Measurements from ENCODE around the gene FXYD5. TPM values are rescaled to one million over a fixed set of nuclear protein-coding genes. Genes with fewer than 3 reads are reported as not detected.

Gene FXYD5
- total and polyA plus RNA-seq, 10 of the 15 experiments (the other 5 are each of a cell fraction or from before 2014, with no cell fraction given): 30.0 to 159 (median 93.9) TPM

DNA sequence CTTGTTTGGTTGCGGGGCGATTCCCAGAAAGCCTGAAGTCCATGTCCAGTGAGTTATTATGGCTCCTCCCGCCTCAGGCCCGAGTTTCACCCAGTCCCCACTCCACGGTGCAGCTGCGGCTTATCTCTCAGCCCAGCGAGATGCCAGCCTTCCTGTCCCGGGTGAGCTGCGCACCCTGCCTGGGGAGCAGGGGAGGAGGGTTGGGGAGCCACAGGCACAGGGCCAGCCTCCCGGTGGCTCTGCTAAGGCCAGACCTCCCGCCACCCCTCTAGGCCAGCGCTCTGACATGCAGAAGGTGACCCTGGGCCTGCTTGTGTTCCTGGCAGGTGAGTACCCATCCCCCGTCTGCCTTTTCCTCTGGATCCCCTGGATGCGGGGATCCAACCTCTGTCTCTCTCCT lies 35.4 kb upstream of the FXYD5 start (continued):
- TF ChIP-seq, protein P1, sequence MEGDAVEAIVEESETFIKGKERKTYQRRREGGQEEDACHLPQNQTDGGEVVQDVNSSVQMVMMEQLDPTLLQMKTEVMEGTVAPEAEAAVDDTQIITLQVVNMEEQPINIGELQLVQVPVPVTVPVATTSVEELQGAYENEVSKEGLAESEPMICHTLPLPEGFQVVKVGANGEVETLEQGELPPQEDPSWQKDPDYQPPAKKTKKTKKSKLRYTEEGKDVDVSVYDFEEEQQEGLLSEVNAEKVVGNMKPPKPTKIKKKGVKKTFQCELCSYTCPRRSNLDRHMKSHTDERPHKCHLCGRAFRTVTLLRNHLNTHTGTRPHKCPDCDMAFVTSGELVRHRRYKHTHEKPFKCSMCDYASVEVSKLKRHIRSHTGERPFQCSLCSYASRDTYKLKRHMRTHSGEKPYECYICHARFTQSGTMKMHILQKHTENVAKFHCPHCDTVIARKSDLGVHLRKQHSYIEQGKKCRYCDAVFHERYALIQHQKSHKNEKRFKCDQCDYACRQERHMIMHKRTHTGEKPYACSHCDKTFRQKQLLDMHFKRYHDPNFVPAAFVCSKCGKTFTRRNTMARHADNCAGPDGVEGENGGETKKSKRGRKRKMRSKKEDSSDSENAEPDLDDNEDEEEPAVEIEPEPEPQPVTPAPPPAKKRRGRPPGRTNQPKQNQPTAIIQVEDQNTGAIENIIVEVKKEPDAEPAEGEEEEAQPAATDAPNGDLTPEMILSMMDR (IDR thresholded peaks at IDR 0.05 in 2 of 3, conservative IDR thresholded peaks at IDR 0.05 in 1 of 3; ENCODE audit: control insufficient read depth in 2 of 3, extremely low read depth in 1 of 3, insufficient read depth in 1 of 3, low read depth in 3 of 3, low read length in 3 of 3): no peak
- TF ChIP-seq CREM (IDR thresholded peaks at IDR 0.05; ENCODE audit: low read depth) (no peak), RAD51 (IDR thresholded peaks at IDR 0.05) (no peak), POU2F2 (IDR thresholded peaks at IDR 0.05; ENCODE audit: borderline replicate concordance, low read depth, low read length) (no peak), STAT1 (conservative IDR thresholded peaks at IDR 0.05) (no peak), JUNB (IDR thresholded peaks at IDR 0.05) (no peak), TCF7 (IDR thresholded peaks at IDR 0.05; ENCODE audit: borderline replicate concordance) (no peak)
- TF ChIP-seq, protein P2, sequence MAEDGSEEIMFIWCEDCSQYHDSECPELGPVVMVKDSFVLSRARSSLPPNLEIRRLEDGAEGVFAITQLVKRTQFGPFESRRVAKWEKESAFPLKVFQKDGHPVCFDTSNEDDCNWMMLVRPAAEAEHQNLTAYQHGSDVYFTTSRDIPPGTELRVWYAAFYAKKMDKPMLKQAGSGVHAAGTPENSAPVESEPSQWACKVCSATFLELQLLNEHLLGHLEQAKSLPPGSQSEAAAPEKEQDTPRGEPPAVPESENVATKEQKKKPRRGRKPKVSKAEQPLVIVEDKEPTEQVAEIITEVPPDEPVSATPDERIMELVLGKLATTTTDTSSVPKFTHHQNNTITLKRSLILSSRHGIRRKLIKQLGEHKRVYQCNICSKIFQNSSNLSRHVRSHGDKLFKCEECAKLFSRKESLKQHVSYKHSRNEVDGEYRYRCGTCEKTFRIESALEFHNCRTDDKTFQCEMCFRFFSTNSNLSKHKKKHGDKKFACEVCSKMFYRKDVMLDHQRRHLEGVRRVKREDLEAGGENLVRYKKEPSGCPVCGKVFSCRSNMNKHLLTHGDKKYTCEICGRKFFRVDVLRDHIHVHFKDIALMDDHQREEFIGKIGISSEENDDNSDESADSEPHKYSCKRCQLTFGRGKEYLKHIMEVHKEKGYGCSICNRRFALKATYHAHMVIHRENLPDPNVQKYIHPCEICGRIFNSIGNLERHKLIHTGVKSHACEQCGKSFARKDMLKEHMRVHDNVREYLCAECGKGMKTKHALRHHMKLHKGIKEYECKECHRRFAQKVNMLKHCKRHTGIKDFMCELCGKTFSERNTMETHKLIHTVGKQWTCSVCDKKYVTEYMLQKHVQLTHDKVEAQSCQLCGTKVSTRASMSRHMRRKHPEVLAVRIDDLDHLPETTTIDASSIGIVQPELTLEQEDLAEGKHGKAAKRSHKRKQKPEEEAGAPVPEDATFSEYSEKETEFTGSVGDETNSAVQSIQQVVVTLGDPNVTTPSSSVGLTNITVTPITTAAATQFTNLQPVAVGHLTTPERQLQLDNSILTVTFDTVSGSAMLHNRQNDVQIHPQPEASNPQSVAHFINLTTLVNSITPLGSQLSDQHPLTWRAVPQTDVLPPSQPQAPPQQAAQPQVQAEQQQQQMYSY (CRISPR knock-in tag; IDR thresholded peaks at IDR 0.05): no peak

Data from GM12878 (cell line).